ENCODE measurements around the gene EFCAB14.
"Not testable (repeated sequence)": the region's sequence is repeated elsewhere in the genome, so short reads cannot be mapped to it uniquely, and the experiment has no call there.

EFCAB14 gene

GRCh38 chr1:46721686-46722205, 2.8 kb upstream of the EFCAB14 start:
- DNase-seq: no peak

DNA sequence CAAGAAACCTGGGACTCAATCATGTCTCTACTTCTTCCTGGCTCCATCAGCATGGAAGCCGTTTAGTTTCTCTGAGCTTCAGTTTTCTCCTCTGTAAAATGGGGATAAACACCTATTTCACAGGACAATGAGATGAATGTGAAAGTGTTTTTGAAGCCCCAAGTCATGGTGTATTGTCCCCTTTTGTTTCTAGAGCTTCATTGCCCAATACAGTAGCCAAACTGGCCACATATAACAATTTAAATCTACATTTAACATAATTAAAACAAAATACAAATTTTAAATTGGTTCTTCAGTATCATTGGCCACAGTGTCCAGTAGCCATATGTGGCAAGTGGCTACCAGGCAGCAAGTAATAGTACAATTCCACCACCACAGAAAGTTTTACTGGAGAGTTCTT, 2.3 kb upstream of the EFCAB14 start:
- DNase-seq: no peak

GRCh38 chr1:46720319-46720718, 1.4 kb upstream of the EFCAB14 start:
- not testable (repeated sequence) for DNase-seq

DNA sequence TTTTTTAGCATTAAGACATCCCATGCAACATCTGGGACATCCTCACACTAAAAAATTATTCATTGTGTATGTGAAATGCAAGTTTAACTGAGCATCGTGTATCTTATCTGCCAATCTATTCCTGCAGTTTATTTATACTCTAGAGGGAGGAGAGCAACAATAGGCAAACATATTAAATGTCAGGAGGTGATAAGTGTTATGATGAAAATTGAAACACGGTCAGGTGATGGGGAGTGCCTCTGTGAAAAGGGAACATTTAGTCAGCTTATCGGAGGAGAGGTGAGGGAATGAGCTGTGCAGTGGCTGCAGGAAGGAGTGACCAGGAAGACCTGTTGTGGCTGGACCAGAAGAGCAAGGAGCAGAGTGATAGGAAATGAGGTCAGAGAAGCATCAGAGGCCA, 775 bp upstream of the EFCAB14 start:
- DNase-seq: no peak

DNA sequence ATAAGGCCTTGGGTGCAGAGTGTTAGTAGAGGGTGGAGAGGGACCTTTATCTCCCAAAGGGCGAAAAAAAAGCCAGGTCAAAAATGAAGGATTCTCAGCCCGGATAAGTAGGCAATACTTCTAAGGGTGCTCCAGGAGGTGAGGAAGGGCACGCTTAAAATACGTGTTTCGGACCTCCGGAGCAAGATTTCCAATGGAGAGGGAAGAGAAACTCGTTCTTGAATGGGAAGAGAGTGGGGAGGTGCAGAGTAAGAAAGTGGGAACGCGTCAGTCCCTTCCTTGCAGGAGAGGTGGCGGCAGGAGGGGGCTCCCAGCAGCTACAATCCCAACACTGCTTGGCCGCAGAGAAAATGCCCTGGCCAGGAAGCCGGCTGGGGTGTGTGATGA, 581 bp downstream of the EFCAB14 start:
- DNase-seq: no peak

DNA sequence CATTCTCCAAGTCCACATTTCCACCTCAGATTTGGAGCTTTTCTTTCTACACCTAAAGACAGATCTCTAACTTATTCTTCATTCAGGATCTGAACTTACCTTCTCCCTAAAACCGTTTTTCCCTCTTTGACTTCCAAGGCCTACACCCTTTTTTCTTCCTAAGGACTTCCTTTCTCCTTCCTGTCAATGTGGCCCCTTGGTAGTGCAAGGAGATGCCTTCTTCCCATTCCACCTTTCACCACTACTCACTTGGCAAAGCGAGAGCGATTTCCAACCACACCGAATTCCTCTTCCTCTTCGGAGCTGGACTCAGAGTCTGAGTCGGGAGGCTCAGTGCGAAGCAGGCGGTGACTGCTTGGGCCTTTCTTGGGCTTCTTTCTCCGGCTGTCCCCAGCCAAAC, 1.3 kb downstream of the EFCAB14 start:
- DNase-seq: no peak

GRCh38 chr1:46714976-46715375, 3.9 kb downstream of the EFCAB14 start:
- no peak for DNase-seq

- DNase-seq: no peak
Measured at GRCh38 chr1:46708121-46708520, 10.8 kb downstream of the EFCAB14 start.

GRCh38 chr1:46705408-46705807, 13.5 kb downstream of the EFCAB14 start:
- DNase-seq: no peak

GRCh38 chr1:46703927-46704641, 14.8 kb downstream of the EFCAB14 start:
- DNase-seq: no peak

DNA sequence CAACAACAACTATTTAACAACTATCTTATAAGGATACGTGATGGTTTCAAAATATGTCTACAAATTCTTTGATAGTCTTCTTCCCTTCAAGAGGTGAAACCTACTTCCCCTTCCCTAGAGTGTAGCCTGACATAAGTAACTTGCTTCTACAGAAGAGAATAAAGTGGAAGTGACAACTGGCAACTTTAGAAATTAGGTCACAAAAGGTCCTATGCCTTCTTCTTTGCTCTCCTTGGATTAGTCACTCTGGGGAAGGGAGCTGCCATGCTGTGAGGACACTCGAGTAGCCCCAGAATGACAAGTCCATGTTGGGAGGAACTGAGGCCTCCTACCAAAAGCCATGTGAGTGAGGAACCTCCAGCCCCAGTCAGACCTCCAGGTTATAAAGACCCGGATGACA, 19.2 kb downstream of the EFCAB14 start:
- DNase-seq: no peak

- no peak for DNase-seq
Measured at GRCh38 chr1:46697053-46697452, 21.9 kb downstream of the EFCAB14 start.

GRCh38 chr1:46694676-46695075, 24.2 kb downstream of the EFCAB14 start:
- not testable (repeated sequence) for DNase-seq

DNA sequence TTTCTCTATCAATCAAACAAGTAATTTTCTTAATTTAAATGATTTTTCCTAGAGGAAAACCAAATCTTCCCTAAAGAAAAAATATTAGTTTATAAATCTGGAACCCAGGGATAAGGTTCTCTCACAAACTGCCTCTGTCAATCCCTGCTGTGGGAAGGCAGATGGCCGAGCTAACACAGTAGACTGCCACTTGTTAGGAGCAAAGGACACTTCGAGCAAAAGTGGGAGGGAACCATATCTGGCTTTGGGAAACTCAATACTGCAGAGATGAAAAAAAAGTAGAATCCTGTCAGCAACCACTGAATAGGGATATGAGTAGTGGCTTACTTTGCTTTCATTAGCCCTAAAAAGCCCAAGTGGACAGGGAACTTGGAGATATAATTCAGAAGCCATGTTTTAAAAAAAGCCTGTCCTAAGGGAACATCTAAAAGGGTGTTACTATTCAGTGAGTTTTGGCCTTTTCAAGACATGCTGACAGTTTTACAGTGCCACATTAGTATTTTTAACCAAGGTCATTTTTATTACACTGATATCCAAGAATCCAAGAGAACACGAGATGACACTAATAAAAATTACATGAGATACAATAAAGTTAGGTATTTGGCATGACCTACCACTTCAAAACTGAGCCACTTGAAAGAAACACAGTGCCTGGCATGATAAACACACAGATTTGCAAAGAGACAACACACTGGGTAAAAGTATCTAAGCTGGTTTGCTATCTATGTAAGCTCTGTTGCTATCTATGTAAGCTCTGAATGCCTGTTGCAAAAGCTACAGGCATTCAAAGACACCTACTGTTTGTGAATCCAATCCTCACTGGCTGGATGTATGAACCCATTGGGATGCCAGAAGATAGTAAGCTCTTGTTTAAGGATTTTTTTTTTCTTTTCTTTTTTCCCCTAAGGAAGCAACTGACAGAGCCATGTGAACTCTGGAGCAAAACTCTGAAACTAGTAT, 25.8 kb downstream of the EFCAB14 start:
- no peak for DNase-seq

DNA sequence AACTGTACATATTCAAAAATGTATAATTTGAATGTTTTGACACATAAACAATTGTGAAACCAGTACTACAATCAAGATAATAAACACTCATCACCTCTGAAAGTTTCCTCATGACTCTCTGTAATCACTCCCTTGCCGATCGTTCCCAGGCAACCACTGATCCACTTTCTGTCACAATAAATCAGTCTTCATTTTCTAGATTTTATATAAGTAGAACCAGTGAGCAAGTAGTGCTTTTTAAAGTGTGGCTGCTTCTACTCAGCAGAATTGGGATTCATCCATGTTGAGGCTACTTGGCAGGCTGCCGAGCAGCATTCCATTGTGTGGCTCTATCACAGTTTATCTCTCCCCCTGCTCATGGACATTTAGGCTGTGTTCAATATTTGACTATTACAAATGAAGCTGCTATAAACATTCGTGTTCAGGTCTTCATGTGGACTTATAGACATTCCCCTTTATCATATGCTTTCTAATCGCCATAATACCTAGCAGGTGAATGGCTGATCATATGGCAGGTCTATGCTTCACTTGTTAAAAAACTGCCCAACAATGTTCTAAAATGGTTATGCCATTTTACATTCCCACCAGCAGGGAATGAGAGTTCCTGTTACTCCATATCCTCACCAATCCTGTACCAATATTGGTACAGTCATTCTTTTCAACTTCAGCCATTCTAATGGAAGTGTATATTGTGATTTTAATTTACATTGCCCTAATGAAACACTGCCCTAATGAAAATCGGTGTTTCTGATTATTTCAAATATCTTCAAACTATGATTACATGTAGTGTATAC, 26.7 kb downstream of the EFCAB14 start:
- DNase-seq: no peak

- DNase-seq: no peak
Measured at GRCh38 chr1:46690931-46691421, 27.9 kb downstream of the EFCAB14 start.

- DNase-seq: no peak
Measured at GRCh38 chr1:46689897-46690296, 29.0 kb downstream of the EFCAB14 start.

DNA sequence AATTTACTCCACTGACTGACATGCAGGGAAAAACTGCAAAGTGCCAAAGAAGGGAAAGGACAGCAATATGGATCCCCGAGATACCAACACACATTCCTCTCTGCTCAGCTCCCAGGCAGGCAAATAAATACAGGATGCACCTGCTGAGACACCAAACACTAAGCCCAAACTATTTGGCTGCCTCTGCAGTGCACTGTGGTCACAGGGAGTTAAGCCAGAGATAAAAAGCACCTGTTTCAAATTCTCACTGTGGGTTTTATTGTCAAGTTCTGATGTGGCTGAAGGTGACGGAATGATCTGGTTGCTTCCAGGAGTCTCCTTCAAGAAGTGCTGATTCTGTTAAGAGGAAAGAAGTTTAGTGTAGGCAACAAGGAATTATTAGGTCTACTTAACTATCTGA, 29.6 kb downstream of the EFCAB14 start:
- no peak for DNase-seq

DNA sequence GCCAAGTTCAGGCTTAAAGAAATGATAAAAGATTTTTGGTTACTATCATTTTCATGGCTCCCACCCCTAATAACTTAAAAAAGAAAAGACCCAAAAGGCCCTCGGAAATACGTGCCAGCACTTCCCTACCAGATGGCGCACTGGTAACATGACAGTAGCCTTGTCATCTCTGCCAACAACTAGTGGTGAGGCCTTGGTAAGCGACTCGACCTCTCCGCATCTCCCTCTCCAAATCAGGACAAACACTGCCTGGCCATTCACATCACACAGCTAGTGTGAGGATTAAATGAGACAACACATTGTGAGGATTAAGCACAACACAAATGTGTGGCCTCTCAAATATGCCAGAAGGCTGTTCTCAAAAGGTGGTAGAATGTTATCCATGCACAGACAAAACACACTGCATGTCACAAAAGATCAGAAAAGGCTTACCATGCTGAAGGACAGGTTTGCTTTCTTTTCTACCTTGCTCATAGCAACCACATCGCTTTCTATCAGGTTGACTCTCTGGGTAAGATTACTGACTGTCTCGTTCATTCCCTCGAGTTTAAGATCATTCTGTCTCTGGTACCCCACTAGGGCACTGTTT, 30.9 kb downstream of the EFCAB14 start:
- no peak for DNase-seq

- no peak for DNase-seq
Measured at GRCh38 chr1:46687093-46687659, 31.7 kb downstream of the EFCAB14 start.

DNA sequence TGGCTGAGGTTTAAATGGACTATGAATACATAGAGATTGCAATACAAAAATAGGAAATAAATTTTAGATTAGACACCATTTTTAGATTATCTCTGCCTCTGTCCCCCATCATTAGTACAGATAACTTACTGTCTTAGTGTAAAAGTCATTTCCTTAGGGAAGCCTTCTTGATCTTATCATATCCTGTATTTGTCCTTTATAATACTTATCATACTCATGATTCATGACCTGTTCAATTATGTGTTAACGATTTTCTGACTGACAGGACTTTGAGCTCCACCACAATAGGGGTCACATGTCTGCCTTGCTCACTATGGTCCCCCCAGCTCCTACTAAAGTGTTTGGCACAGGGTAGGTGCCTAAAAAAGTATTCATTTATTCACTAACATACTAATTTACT, 32.7 kb downstream of the EFCAB14 start:
- no peak for DNase-seq

DNA sequence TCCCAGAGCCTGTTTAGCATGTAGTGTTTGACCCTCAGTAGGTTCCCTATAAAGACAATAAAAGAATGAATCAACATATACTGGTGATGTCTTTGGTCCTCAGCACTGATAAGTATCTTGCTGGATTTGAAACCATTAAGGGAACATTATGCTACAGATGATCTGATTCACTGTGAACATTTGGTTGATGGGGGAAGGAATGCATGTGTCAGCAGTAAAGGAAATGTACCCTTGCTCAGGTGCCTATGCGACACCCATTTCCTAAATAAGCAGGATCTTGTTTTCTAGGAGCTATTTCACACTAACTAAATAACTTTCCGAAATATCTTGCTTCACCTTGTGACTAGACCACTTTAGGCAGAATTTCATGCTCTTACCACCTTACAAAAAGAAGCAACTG, 34.2 kb downstream of the EFCAB14 start:
- no peak for DNase-seq

Data from GOT3 (cell line).